ENCODE data around the gene PPM1L.

DNA sequence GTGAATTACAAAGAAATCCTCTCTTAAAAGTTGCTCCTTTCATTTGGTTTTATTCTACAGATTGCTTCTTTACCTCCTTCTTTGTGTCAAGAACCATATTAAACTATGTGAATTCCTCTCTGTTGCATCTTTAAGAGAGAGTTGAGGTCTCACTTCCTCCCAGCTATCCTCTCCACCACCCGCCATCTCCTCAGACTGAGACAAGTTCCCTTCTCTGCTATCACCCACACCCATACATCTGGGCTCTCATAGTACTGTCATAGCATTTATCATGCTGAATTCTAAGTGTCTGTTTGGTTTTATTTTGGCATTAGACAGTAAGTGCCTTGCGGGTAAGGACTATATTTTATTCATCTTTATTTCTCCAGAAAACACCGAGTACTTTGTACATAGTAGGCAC is 294.9 kb downstream of the PPM1L start:
- TF ChIP-seq, protein P1, sequence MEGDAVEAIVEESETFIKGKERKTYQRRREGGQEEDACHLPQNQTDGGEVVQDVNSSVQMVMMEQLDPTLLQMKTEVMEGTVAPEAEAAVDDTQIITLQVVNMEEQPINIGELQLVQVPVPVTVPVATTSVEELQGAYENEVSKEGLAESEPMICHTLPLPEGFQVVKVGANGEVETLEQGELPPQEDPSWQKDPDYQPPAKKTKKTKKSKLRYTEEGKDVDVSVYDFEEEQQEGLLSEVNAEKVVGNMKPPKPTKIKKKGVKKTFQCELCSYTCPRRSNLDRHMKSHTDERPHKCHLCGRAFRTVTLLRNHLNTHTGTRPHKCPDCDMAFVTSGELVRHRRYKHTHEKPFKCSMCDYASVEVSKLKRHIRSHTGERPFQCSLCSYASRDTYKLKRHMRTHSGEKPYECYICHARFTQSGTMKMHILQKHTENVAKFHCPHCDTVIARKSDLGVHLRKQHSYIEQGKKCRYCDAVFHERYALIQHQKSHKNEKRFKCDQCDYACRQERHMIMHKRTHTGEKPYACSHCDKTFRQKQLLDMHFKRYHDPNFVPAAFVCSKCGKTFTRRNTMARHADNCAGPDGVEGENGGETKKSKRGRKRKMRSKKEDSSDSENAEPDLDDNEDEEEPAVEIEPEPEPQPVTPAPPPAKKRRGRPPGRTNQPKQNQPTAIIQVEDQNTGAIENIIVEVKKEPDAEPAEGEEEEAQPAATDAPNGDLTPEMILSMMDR (IDR thresholded peaks at IDR 0.05) = no peak
- TF ChIP-seq POLR2A (IDR thresholded peaks at IDR 0.05) = no peak

Measured in vagina (tissue), 2 donors.